HG03097 (cell line): ENCODE data around the gene MAP2K5.
"Not testable (repeated sequence)": the region's sequence is repeated elsewhere in the genome, so short reads cannot be mapped to it uniquely, and the experiment has no call there.

Source experiments
- ATAC-seq: cut with Tn5 transposase; IDR thresholded peaks from one replicate; pipeline ENCODE4 v1.9.1; 2021; ENCODE audit not compliant: unreplicated experiment, low FRiP score

The MAP2K5 gene

GRCh38 chr15:67646847-67647246 lies 104.3 kb downstream of the MAP2K5 start:
- ATAC-seq = no peak

GRCh38 chr15:67652586-67652985 lies 110.1 kb downstream of the MAP2K5 start:
- no peak for ATAC-seq

GRCh38 chr15:67660446-67660845 lies 117.9 kb downstream of the MAP2K5 start:
- no peak for ATAC-seq

GRCh38 chr15:67660874-67661606 lies 118.5 kb downstream of the MAP2K5 start:
- ATAC-seq = no peak

- no peak for ATAC-seq
These were observed 128.3 kb downstream of the MAP2K5 start for GRCh38 chr15:67670647-67671305.

GRCh38 chr15:67672834-67673233 lies 130.3 kb downstream of the MAP2K5 start:
- ATAC-seq = not testable (repeated sequence)

- ATAC-seq = no peak
These were observed 132.5 kb downstream of the MAP2K5 start for GRCh38 chr15:67674983-67675382.

GRCh38 chr15:67678089-67678488 lies 135.6 kb downstream of the MAP2K5 start:
- ATAC-seq = no peak

GRCh38 chr15:67678993-67679392 lies 136.5 kb downstream of the MAP2K5 start:
- no peak for ATAC-seq

GRCh38 chr15:67680641-67681040 lies 138.1 kb downstream of the MAP2K5 start:
- no peak for ATAC-seq

- ATAC-seq = no peak
These were observed 142.6 kb downstream of the MAP2K5 start for GRCh38 chr15:67685008-67685599.

GRCh38 chr15:67685716-67686115 lies 143.2 kb downstream of the MAP2K5 start:
- ATAC-seq = no peak

GRCh38 chr15:67690936-67691335 lies 148.4 kb downstream of the MAP2K5 start:
- ATAC-seq = no peak

- no peak for ATAC-seq
These were observed 148.9 kb downstream of the MAP2K5 start for GRCh38 chr15:67691450-67691849.

- ATAC-seq = no peak
These were observed 150.1 kb downstream of the MAP2K5 start for GRCh38 chr15:67692573-67692972.

- ATAC-seq = no peak
These were observed 153.6 kb downstream of the MAP2K5 start for GRCh38 chr15:67696087-67696486.

GRCh38 chr15:67700023-67700422 lies 157.5 kb downstream of the MAP2K5 start:
- no peak for ATAC-seq

- ATAC-seq = no peak
These were observed 159.2 kb downstream of the MAP2K5 start for GRCh38 chr15:67701669-67702068.

- no peak for ATAC-seq
These were observed 165.2 kb downstream of the MAP2K5 start for GRCh38 chr15:67707520-67708283.

- ATAC-seq = no peak
These were observed 166.0 kb downstream of the MAP2K5 start for GRCh38 chr15:67708500-67708899.

- no peak for ATAC-seq
These were observed 172.7 kb downstream of the MAP2K5 start for GRCh38 chr15:67715170-67715569.
